Activated naive CD4-positive, alpha-beta T cell treated with anti-CD3 and anti-CD28 coated beads, Interleukin-2, amount 10 ng/mL, durations not matched to agents 5 hours and 36 hours (primary cell): Measurements from ENCODE around the gene TBX5. TPM values are rescaled to one million over a fixed set of nuclear protein-coding genes. Genes with fewer than 3 reads are reported as not detected.

Experiments
- total RNA-seq, 2 experiments: library from RNA; stranded (reverse); gene quantifications; one replicate each; pipeline ENCODE4 v1.2.3, GENCODE V29; 2021

TBX5 gene
- total RNA-seq: not detected

DNA sequence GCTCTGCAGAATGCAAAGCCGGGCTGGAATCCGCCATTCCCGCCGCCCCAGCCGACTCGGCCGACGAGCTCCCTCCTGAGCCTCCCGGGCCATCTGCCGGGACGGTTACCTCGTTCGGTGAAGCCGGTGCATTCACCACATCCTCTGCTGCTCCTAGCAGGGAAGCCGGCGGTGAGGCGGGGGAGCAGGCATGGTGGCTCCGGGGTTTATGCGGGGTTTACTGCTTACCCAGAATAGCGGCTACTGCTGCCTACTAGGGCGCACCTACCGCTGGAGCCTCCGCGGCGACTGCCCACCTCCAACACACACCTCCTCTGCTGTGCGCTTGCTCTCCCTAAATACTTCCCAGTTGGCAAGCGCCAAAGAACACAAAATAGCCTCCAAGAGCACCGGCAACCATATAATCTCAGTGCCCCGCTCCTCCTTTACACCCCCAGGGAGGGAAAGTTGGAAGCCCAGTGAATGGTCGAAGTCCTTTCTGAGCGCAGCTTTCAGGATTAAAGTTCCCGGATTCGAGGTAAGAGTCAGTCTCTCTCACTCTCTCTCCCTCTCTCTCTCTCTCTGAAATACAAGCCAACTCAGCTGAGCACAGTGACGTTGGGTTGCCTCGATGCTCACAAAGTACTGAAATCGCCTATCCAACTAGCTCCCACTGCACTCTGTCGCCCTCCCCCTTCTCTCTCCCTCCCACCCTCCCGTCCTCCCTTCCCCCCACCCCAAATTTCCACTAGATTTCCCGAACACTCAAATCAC lies at the start of gene TBX5:
Gene TBX5, minus strand, starts transcription at position 626 of the 753 bp plus-strand sequence. CDS start 2,246 bp downstream, outside the sequence.

